Peyer's patch (tissue), 4 donors: ENCODE results near the gene ATXN3. TPM values are rescaled to one million over a fixed set of nuclear protein-coding genes. Genes with fewer than 3 reads are reported as not detected.

ENCODE experiments used
- DNase-seq, 3 donors: peaks; one replicate each; pipeline ENCODE4 v3.0.0-alpha.2; 2017 to 2019
- H3K27ac ChIP-seq, 4 donors: fragments of 200-600 bp; sonication (generic); one replicate each; pipeline ENCODE4 v1.5.1; 2016 to 2019
- H3K27me3 ChIP-seq, 2 donors: fragments of 200-600 bp; sonication (generic); one replicate each; pipeline ENCODE4 v1.5.1; 2019
- H3K36me3 ChIP-seq, 3 donors: fragments of 200-600 bp; sonication (generic); one replicate each; pipeline ENCODE4 v1.5.1; 2016 to 2019
- H3K4me1 ChIP-seq, 4 donors: fragments of 200-600 bp; sonication (generic); one replicate each; pipeline ENCODE4 v1.5.1; 2016 to 2019
- H3K4me3 ChIP-seq, 4 donors: fragments of 200-600 bp; sonication (generic); 1 replicate in 3 of 4; 2 replicates in 1 of 4; pipeline ENCODE4 v1.5.1; 2016 to 2019; ENCODE audit warnings: mild to moderate bottlenecking in 1 of 4
- H3K9me3 ChIP-seq, 4 donors: fragments of 200-600 bp; sonication (generic); one replicate each; pipeline ENCODE4 v1.5.1; 2016 to 2019; ENCODE audit warnings: mild to moderate bottlenecking in 1 of 4
- POLR2A ChIP-seq, 2 donors: fragments of 450-650 bp; IDR thresholded peaks; one replicate each; pipeline ENCODE4 v1.5.1; 2017; ENCODE audit warnings: antibody characterized with exemption in 2 of 2, mild to moderate bottlenecking in 2 of 2, moderate library complexity in 2 of 2
- total RNA-seq, 4 donors: library from RNA; depleted of rRNA; stranded (reverse); fragments of >200 nt; gene quantifications; one replicate each; pipeline ENCODE4 v1.1.0, GENCODE V29; 2016
- TF ChIP-seq, protein P1 (sequence below), 6 experiments: fragments of 450-650 bp in 4 of 6; fragments of 200-600 bp in 2 of 6; sonication (generic) in 1 of 6; IDR thresholded peaks; one replicate each; pipeline ENCODE4 v1.5.1; 2017 to 2019; ENCODE audit warnings: antibody characterized with exemption in 6 of 6, mild to moderate bottlenecking in 3 of 6, moderate library complexity in 1 of 6

ATXN3 gene
- total RNA-seq, 4 donors from 2014 or later, result 13.3 to 156 (median 23.3) TPM

DNA sequence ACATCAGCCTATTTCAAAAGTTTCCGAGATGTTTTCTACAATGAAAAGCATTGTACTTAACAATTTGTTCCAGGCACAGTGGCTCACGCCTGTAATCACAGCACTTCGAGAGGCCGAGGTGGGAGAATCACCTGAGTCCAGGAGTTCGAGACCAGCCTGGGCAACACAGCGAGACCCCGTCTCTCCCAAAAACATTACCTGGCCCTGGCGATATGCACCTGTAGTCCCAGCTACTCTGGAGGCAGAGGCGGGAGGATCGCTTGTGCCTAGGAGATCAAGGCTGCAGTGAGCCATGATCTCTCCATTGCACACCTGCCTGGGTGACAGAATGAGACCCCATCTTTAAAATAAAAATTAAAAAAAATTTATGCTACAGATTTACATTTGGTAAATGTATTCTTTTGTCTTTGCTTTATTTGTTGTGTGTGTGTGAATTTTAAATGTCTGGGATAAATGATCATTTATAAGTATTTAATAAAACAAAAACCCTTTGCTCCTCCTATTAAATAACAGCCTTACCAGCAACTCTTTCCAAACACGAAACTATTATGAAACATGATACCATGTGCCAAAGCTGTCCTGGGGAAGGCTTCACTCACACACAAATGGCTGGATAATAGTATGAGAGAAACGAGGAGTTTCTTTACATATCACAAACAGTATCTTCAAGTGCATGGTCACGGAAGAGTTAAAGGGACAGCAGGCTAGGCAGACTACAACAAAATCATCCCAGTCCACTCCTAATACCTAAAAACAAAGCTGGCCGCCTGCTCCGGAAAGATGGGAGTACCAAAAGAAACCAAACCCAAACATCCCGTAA is 1.1 kb downstream of the ATXN3 start:
- no peak for DNase-seq
- H3K36me3 ChIP-seq, result no peaks in the 10 kb centered on the region
- H3K27ac ChIP-seq, result peak overlapping the region; percentile 94 to 97 (median 95)
- peaks cover 0 to 21% (median 5%) of the 10 kb centered on the region in 4 donors for H3K4me1 ChIP-seq
- H3K4me3 ChIP-seq, result peak overlapping the region; percentile 76 to 97 (median 96)
- TF ChIP-seq POLR2A (IDR thresholded peaks at IDR 0.05), result no peak
- TF ChIP-seq, protein P1, sequence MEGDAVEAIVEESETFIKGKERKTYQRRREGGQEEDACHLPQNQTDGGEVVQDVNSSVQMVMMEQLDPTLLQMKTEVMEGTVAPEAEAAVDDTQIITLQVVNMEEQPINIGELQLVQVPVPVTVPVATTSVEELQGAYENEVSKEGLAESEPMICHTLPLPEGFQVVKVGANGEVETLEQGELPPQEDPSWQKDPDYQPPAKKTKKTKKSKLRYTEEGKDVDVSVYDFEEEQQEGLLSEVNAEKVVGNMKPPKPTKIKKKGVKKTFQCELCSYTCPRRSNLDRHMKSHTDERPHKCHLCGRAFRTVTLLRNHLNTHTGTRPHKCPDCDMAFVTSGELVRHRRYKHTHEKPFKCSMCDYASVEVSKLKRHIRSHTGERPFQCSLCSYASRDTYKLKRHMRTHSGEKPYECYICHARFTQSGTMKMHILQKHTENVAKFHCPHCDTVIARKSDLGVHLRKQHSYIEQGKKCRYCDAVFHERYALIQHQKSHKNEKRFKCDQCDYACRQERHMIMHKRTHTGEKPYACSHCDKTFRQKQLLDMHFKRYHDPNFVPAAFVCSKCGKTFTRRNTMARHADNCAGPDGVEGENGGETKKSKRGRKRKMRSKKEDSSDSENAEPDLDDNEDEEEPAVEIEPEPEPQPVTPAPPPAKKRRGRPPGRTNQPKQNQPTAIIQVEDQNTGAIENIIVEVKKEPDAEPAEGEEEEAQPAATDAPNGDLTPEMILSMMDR (IDR thresholded peaks at IDR 0.05), result no peak
- H3K9me3 ChIP-seq, result no peaks in the 10 kb centered on the region
- H3K27me3 ChIP-seq, result no peaks in the 10 kb centered on the region

DNA sequence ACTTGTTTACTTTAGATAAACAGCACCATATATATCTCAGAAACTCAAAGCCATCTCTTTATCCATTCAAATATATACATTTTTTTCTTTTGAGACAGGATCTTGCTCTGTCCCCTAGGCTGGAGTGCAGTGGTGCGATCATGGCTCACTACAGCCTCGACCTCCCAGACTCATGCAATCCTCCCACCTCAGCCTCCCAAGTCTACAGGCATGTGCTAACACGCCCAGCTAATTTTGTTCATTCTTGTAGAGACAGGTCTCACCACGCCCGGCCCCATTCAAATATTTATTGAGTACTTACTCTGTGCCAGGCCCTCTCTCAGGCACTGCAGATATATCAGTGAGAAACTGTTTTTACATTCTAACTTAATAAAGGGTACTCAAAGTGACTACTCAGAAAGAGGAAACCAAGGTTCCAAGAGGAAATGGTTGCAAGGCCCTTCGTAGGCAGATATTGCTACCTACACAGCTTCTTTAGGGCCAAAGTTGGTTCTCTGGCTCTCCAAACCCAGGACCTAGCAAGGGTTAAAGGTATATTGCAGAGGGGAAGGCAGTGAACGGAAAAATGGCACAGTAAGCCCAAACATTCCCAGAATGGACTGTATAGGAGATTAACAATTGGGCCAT is 2.9 kb downstream of the ATXN3 start:
- H3K27ac ChIP-seq, result no peak overlapping the region
- no peaks in the 10 kb centered on the region for H3K27me3 ChIP-seq
- no peaks in the 10 kb centered on the region for H3K36me3 ChIP-seq
- H3K9me3 ChIP-seq, result no peaks in the 10 kb centered on the region
- no peak for TF ChIP-seq POLR2A (IDR thresholded peaks at IDR 0.05)
- TF ChIP-seq, protein P1 (IDR thresholded peaks at IDR 0.05), result no peak
- no peak for DNase-seq
- H3K4me3 ChIP-seq, result no peak overlapping the region
- H3K4me1 ChIP-seq, result peaks cover 0 to 21% (median 5%) of the 10 kb centered on the region in 4 donors

DNA sequence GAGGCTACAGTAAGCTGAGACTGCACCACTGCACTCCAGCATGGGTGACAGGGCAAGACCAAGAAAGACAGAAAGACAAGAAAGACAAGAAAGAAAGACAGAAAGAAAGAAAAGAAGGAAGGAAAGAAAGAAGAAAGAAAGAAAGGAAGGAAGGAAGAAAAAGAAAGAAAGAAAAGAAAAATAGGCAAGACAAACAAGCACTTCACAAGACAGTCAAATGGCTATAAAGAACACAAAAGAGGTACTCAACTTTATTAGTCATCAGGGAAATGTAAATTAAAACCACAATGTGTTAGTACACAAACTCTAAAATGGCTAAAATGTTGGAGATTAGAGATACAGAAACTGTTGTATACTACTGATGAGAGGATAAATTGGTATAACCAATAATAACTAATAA is 6.6 kb downstream of the ATXN3 start:
- TF ChIP-seq POLR2A (IDR thresholded peaks at IDR 0.05), result no peak
- TF ChIP-seq, protein P1 (IDR thresholded peaks at IDR 0.05), result no peak
- Histone ChIP-seq H3K27me3 (no peaks in the 10 kb centered on the region), H3K4me1 (peaks cover 0 to 15% (median 2%) of the 10 kb centered on the region in 4 donors)

DNA sequence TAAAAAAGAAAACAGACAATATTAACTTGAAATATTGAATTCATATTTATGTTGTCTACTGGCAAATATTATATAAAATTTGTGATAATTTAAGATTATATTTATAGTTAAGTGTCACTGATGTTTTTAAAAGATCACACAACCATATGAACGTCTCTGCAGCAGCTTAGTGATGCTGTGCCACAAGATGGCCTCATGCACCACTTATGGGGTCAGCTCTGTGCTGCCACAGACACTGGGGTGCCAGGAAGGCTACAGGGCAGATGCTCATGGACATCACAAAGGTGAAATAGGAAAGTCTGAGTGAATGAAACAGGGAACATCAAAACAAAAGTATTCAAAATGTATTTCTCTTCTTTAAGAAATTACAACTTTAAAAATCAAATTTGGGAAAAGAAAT is 13.1 kb downstream of the ATXN3 start:
- H3K27me3 ChIP-seq, result no peaks in the 10 kb centered on the region
- H3K36me3 ChIP-seq, result peaks cover 0 to 35% (median 0%) of the 10 kb centered on the region in 3 donors
- H3K9me3 ChIP-seq, result no peaks in the 10 kb centered on the region
- DNase-seq, result no peak
- no peak overlapping the region for H3K4me3 ChIP-seq
- H3K27ac ChIP-seq, result no peak overlapping the region
- H3K4me1 ChIP-seq, result no peaks in the 10 kb centered on the region
- TF ChIP-seq, protein P1 (IDR thresholded peaks at IDR 0.05), result no peak
- TF ChIP-seq POLR2A (IDR thresholded peaks at IDR 0.05), result no peak

More for the DNA sequence above, 6.6 kb downstream of the ATXN3 start:
- Histone ChIP-seq H3K36me3 (peaks cover 0 to 14% (median 0%) of the 10 kb centered on the region in 3 donors), H3K27ac (no peak overlapping the region), H3K9me3 (no peaks in the 10 kb centered on the region), H3K4me3 (no peak overlapping the region)
- DNase-seq, result no peak

DNA sequence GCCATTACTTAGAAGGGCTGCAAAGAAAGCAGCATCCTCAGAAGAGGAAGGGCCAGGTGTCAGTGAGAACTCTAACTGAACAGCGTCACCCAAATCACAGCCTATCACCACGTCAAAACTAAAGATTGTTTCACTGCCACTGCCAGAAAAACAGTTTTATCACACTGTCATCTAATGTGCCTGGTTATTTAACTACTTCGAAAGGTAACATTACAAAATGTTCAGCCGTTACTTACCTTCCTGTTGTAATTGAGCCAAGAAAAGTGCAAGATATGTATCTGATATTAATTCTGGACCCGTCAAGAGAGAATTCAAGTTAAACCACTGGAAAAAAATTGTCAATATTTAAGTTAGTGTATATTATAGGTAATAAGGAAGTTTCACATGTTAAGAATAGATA is 17.9 kb downstream of the ATXN3 start:
- Histone ChIP-seq H3K36me3 (peaks cover 0 to 53% (median 0%) of the 10 kb centered on the region in 3 donors), H3K27ac (no peak overlapping the region), H3K4me1 (no peaks in the 10 kb centered on the region), H3K27me3 (no peaks in the 10 kb centered on the region), H3K9me3 (no peaks in the 10 kb centered on the region), H3K4me3 (no peak overlapping the region)
- DNase-seq, result no peak
- no peak for TF ChIP-seq POLR2A (IDR thresholded peaks at IDR 0.05)
- TF ChIP-seq, protein P1 (IDR thresholded peaks at IDR 0.05), result no peak
